Hematopoietic multipotent progenitor cell treated with erythropoietin and hydrocortisone succinate and interleukin-3 and kit ligand, for 15 days (in vitro differentiated cells): ENCODE data around the gene ADAD1.

Experiments
- DNase-seq: peaks from one replicate; pipeline ENCODE4 v3.0.0-alpha.2; 2015; ENCODE audit warnings: low spot score

The ADAD1 gene

GRCh38 chr4:122456231-122457116 is 77.7 kb downstream of the ADAD1 start, which contains the start of gene IL2:
IL2 (minus strand) TSS chr4:122456725; CDS start chr4:122456440, 285 bp downstream.
- DNase-seq, result no peak

DNA sequence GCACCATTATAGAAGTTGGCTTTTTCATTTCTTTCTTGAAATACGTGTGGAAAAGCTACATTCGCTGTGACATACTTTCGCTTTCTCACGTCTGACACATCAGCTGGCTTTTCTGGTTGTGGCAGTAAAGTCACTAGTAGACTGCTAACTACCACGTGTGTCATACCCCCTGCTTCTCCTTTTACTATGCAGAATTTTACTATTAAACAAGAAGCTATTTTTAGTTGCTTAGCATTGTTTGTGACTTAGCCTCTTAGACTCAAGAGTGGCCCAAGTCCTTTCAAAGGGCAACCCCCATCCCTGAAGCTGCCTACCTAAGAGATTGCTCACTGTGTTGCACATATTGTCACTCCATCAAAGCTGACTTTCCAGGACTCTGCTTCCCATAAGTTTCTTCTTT is 79.8 kb downstream of the ADAD1 start:
- DNase-seq, result no peak

- no peak for DNase-seq
These were observed 90.6 kb downstream of the ADAD1 start for GRCh38 chr4:122469457-122469856.

GRCh38 chr4:122475233-122475632 is 96.4 kb downstream of the ADAD1 start:
- DNase-seq, result no peak

GRCh38 chr4:122476126-122476525 is 97.3 kb downstream of the ADAD1 start:
- no peak for DNase-seq

GRCh38 chr4:122476745-122477144 is 97.9 kb downstream of the ADAD1 start:
- no peak for DNase-seq
